ENCODE results near the gene SLC44A4. TPM values are rescaled to one million over a fixed set of nuclear protein-coding genes. Genes with fewer than 3 reads are reported as not detected.
"Not testable (repeated sequence)": the region's sequence is repeated elsewhere in the genome, so short reads cannot be mapped to it uniquely, and the experiment has no call there.

The SLC44A4 gene
- polyA plus RNA-seq, 1 donor, result 157 TPM

DNA sequence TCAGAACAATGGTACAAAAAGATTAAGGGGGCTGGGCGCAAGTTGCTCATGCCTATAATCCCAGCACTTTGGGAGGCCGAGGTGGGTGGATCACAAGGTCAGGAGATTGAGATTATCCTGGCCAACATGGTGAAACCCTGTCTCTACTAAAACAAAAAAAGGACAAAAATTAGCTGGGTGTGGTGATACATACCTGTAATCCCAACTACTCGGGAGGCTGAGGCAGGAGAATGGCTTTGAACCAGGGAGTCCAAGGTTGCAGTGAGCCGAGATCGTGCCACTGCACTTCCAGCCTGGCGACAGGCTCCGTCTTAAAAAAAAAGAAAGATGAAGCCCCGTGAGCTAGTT is 39.0 kb downstream of the SLC44A4 start:
- not testable (repeated sequence) for H3K9me3 ChIP-seq (ENCODE audit: control insufficient read depth, low read depth, low read length); H3K4me3 ChIP-seq (ENCODE audit: low read length); DNase-seq; H3K27me3 ChIP-seq (ENCODE audit: control insufficient read depth, insufficient read depth, low read length); H3K27ac ChIP-seq (ENCODE audit: low read length)
- Histone ChIP-seq H3K4me1 (ENCODE audit: control insufficient read depth, insufficient read depth, low read length) (peaks cover 22% of the 10 kb centered on the region), H3K36me3 (ENCODE audit: control insufficient read depth, insufficient read depth, low read length) (peaks cover 44% of the 10 kb centered on the region)
- WGBS (ENCODE audit: insufficient coverage, low lambda C conversion rate), result 93% methylated on average over 3 of the region's 8 CpGs

DNA sequence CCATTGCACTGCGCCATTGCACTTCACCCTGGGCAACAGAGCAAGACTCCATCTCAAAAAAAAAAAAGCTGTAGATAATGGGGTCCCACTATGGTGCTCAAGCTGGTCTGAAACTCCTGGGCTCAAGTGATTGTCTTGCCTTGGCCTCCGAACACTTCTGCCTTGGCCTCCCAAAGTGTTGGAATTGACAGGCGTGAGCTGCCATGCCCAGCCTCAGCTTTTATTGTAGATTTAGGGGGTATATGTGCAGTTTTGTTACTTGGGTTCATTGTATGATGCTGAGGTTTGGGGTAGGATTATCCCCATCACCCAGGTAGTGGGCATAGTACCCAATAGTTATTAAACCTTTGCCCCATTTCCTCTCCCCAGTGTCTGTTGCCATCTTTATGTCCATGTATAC is 39.8 kb downstream of the SLC44A4 start:
- no peaks in the 10 kb centered on the region for H3K9me3 ChIP-seq (ENCODE audit: control insufficient read depth, low read depth, low read length)
- no CpG with 5 or more reads among the region's 3 CpGs for WGBS (ENCODE audit: insufficient coverage, low lambda C conversion rate)
- H3K36me3 ChIP-seq (ENCODE audit: control insufficient read depth, insufficient read depth, low read length), result peaks cover 44% of the 10 kb centered on the region
- no peak overlapping the region for H3K27ac ChIP-seq (ENCODE audit: low read length)
- H3K27me3 ChIP-seq (ENCODE audit: control insufficient read depth, insufficient read depth, low read length), result no peaks in the 10 kb centered on the region
- no peak overlapping the region for H3K4me3 ChIP-seq (ENCODE audit: low read length)
- H3K4me1 ChIP-seq (ENCODE audit: control insufficient read depth, insufficient read depth, low read length), result peaks cover 22% of the 10 kb centered on the region
- DNase-seq, result no peak

DNA sequence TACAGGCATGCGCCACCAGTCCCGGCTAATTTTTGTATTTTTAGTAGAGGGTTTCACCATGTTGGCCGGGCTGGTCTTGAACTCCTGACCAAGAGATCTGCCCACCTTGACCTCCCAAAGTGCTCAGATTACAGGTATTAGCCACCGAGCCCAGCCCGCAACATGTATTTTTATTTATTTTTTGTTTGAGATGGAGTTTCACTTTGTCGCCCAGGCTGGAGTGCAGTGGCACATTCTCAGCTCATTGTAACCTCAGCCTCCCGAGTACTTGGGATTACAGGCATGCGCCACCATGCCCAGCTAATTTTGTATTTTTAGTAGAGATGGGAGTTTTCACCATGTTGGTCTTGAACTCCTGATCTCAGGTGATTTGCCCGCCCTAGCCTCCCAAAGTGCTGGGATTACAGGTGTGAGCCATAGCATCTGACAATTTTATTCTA is 40.7 kb downstream of the SLC44A4 start:
- Histone ChIP-seq H3K36me3 (ENCODE audit: control insufficient read depth, insufficient read depth, low read length) (peaks cover 44% of the 10 kb centered on the region), H3K4me1 (ENCODE audit: control insufficient read depth, insufficient read depth, low read length) (peaks cover 22% of the 10 kb centered on the region)
- 100% methylated on average over 1 of the region's 9 CpGs for WGBS (ENCODE audit: insufficient coverage, low lambda C conversion rate)
- H3K27ac ChIP-seq (ENCODE audit: low read length); H3K27me3 ChIP-seq (ENCODE audit: control insufficient read depth, insufficient read depth, low read length); H3K9me3 ChIP-seq (ENCODE audit: control insufficient read depth, low read depth, low read length); DNase-seq; H3K4me3 ChIP-seq (ENCODE audit: low read length): not testable (repeated sequence)

DNA sequence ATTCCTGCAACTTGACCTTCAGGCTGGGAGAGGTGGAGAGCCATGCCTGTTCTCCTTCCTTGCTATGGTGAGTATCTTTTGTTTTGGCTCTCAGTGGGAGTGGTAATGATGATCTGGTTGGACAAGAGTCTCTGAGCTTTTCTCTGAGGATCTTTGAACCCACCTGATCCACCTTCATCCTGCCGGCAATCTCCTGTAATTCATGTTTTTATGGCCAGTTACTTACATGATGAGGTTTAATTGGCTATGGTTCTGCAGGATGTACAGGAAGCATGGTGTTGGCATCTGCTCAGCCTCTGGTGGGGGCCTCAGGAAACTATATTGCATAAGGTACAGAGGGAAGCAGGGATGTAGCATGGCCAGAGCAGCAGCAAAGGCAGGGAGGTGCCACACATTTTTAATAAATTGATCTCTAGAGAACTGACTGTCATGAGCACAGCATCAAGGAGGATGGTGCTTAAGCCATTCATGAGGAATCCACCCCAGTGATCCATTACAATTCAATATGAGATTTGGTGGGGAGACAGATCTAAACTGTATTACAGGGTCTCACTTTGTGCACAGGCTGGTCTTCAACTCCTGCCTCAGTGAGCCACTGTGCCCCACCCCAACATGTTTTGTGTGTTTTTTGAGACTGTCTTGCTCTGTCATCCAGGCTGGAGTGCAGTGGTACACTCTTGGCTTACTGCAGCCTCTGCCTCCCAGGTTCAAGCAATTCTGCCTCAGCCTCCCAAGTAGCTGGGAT is 41.3 kb downstream of the SLC44A4 start:
- no peaks in the 10 kb centered on the region for H3K27me3 ChIP-seq (ENCODE audit: control insufficient read depth, insufficient read depth, low read length)
- peak overlapping the region; percentile 96 for H3K27ac ChIP-seq (ENCODE audit: low read length)
- DNase-seq, result peak; percentile 49 to 77
- peaks cover 22% of the 10 kb centered on the region for H3K4me1 ChIP-seq (ENCODE audit: control insufficient read depth, insufficient read depth, low read length)
- H3K4me3 ChIP-seq (ENCODE audit: low read length), result peak overlapping the region; percentile 96
- H3K36me3 ChIP-seq (ENCODE audit: control insufficient read depth, insufficient read depth, low read length), result peaks cover 44% of the 10 kb centered on the region
- no CpG with 5 or more reads among the region's 1 CpG for WGBS (ENCODE audit: insufficient coverage, low lambda C conversion rate)
- no peaks in the 10 kb centered on the region for H3K9me3 ChIP-seq (ENCODE audit: control insufficient read depth, low read depth, low read length)

DNA sequence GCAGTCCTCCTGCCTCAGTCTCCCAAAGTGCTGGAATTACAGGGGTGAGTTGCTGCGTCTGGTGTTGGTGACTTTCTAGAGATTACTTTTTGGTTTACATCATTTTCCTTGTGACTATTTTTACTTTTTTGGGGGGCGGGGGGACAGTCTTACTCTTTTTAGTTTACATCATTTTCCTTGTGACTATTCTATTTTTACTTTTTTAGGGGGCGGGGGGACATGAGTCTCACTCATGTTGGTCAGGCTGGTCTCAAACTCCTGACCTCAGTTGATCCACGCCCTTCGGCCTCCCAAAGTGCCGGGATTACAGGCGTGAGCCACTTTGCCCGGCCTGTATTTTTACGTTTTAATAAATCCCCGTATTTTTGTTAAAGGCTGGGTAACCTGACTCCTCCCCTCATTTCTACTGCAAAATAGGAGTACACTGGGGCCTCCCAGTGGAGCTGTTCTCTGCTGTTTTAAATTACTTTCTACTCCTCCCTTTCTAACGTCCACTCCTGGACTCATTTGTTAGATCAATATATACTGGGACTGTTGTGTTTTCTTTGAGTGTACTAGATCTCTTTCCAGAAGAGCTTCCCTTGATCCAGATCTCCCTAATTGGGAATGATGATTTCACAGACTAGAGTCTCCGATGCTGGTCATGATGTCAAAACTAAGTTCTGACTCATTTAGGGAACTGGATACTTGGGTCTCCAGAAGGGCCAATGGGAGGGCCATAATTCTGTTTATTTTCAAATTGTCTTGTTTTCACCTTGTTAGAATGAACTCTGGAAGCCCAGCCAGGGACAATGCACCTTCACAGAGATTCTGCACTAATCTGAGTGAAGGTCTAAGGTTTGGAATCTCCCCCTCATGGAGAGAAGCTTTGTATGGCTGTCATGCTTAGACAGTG is 42.1 kb downstream of the SLC44A4 start:
- 20% methylated on average over 1 of the region's 12 CpGs for WGBS (ENCODE audit: insufficient coverage, low lambda C conversion rate)

DNA sequence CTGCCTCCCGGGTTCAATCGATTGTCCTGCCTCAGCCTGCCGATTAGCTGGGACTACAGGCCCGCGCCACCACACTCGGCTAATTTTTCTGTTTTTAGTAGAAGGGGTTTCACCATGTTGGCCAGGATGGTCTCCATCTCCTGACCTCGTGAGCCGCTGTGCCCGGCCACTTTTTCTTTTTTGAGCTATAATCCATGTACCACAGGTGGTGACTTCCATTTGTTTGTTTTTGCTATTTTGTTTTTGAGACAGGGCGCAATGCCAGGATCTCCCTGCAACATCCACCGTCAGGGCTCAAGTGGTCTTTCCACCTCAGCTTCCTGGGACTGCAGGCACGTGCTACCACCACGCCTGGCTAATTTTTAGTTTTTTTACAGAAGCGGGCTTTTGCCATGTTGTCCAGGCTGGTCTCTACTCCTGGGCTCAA is 42.7 kb downstream of the SLC44A4 start:
- Histone ChIP-seq H3K27ac (ENCODE audit: low read length) (peak overlapping the region; percentile 96), H3K36me3 (ENCODE audit: control insufficient read depth, insufficient read depth, low read length) (peaks cover 40% of the 10 kb centered on the region), H3K9me3 (ENCODE audit: control insufficient read depth, low read depth, low read length) (no peaks in the 10 kb centered on the region), H3K4me3 (ENCODE audit: low read length) (peak overlapping the region; percentile 96), H3K4me1 (ENCODE audit: control insufficient read depth, insufficient read depth, low read length) (peaks cover 30% of the 10 kb centered on the region), H3K27me3 (ENCODE audit: control insufficient read depth, insufficient read depth, low read length) (no peaks in the 10 kb centered on the region)
- no peak for DNase-seq
- 40% methylated on average over 1 of the region's 14 CpGs for WGBS (ENCODE audit: insufficient coverage, low lambda C conversion rate)

More for the DNA sequence above, 42.1 kb downstream of the SLC44A4 start:
- Histone ChIP-seq H3K27ac (ENCODE audit: low read length) (peak overlapping the region; percentile 96), H3K36me3 (ENCODE audit: control insufficient read depth, insufficient read depth, low read length) (peaks cover 44% of the 10 kb centered on the region), H3K9me3 (ENCODE audit: control insufficient read depth, low read depth, low read length) (no peaks in the 10 kb centered on the region), H3K4me3 (ENCODE audit: low read length) (peak overlapping the region; percentile 96), H3K27me3 (ENCODE audit: control insufficient read depth, insufficient read depth, low read length) (no peaks in the 10 kb centered on the region), H3K4me1 (ENCODE audit: control insufficient read depth, insufficient read depth, low read length) (peaks cover 23% of the 10 kb centered on the region)
- DNase-seq, result no peak

DNA sequence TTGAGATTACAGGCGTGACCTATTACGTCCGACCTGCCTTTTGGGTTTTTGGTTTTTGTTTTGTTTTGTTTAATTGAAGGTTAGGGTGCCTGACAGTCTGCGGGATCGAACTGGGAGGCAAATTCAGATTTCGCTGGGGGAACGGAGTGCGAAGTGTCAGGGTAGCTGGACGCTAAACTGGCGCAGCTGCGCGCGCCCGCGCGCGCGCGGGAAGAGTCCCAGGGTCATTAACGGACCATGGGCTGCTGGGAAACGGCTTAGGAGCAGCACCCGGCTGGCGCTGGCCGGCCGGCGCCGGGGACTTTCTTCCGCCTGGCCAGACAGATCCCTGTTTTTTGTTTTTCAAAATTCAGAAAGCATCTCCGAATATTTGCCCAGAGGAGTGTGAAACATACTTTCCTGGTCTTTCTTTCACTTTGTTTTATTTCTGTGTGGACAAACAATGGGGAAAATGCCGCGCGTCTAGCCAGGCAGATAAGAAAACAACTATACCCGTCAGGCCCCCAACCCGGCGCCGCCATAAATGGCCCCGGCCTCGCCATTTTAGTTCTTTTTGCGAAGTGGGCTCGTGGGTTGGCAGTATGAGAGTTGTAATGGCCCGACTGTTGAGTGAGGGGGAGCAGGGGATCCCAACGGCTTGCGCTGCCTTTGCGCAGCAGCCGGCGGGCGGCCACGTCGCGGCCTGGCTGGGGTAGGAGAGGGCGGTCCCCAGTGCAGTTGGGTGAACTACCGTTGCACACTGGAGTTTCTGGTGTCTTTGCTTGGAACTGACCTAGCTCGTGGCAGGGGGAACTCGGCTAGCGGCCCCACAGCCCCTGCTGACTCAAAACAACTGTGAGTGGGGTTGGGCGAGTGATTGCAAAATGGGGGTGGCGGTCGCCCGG is 44.2 kb downstream of the SLC44A4 start:
- peaks cover 32% of the 10 kb centered on the region for H3K4me1 ChIP-seq (ENCODE audit: control insufficient read depth, insufficient read depth, low read length)

DNA sequence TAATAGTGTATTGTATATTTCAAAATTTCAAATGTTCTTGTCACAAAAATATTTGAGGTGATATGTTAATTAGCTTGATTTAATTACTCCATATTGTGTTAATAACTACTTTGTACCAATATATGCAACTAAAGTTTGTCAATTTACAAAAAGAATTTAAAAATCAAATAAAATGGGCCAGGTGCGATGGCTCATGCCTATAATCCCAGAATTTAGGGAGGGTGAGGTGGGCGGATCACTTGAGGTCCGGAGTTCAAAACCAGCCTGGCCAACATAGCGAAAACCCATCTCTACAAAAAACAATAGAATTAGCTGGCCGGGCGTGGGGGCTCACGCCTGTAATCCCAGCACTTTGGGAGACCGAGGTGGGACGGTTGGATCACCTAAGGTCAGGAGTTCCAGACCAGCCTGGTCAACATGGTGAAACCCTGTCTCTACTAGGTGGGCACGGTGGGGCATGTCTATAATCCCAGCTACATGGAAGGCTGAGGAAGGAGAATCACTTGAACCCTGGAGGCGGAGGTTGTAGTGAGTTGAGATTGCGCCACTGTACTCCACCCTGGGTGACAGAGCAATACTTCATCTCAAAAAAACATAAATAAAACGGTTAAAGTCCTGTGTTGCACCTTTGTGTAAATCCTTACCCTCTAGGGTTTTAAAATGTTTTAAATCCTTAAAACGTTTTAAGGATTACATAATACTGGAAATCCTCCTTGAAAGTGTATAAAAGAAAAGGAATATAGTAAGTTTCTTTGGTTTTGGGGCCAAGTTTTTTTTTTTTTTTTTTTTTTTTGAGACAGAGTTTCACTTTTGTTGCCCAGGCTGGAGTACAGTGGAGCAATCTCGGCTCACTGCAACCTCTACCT is 47.2 kb downstream of the SLC44A4 start:
- Histone ChIP-seq H3K4me1 (ENCODE audit: control insufficient read depth, insufficient read depth, low read length) (peaks cover 17% of the 10 kb centered on the region), H3K36me3 (ENCODE audit: control insufficient read depth, insufficient read depth, low read length) (no peaks in the 10 kb centered on the region), H3K27ac (ENCODE audit: low read length) (peak overlapping the region; percentile 92), H3K9me3 (ENCODE audit: control insufficient read depth, low read depth, low read length) (no peaks in the 10 kb centered on the region), H3K27me3 (ENCODE audit: control insufficient read depth, insufficient read depth, low read length) (no peaks in the 10 kb centered on the region), H3K4me3 (ENCODE audit: low read length) (peak overlapping the region; percentile 73)
- peak in 1 of 2 donors; percentile 22 for DNase-seq
- WGBS (ENCODE audit: insufficient coverage, low lambda C conversion rate), result 100% methylated on average over 1 of the region's 15 CpGs

More for the DNA sequence above, 44.2 kb downstream of the SLC44A4 start:
- Histone ChIP-seq H3K36me3 (ENCODE audit: control insufficient read depth, insufficient read depth, low read length) (peaks cover 28% of the 10 kb centered on the region), H3K9me3 (ENCODE audit: control insufficient read depth, low read depth, low read length) (no peaks in the 10 kb centered on the region), H3K27ac (ENCODE audit: low read length) (peak overlapping the region; percentile 96), H3K27me3 (ENCODE audit: control insufficient read depth, insufficient read depth, low read length) (no peaks in the 10 kb centered on the region), H3K4me3 (ENCODE audit: low read length) (peak overlapping the region; percentile 96)
- DNase-seq, result peak; percentile 87 to 94
- WGBS (ENCODE audit: insufficient coverage, low lambda C conversion rate), result no CpG with 5 or more reads among the region's 59 CpGs

DNA sequence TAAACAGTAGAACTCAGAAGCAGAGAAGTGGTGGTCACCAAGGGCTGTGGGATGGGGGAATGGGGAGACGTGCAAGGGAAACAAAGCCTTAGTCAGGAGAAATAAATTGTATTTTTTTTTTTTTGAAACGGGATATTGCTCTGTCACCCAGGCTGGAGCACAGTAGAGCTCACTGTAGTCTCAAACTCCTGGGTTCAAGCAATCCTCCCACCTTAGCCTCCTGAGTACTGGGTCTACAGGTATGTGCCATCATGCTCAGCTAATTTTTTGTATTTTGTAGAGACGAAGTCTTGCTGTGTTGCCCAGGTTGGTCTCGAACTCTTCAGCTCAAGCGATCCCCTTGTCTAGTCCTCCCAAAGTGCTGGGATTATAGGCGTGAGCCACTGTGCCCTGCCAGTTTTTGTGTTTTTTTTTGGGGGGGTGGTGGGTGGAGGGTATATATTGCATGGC is 47.9 kb downstream of the SLC44A4 start:
- Histone ChIP-seq H3K27me3 (ENCODE audit: control insufficient read depth, insufficient read depth, low read length) (no peaks in the 10 kb centered on the region), H3K4me1 (ENCODE audit: control insufficient read depth, insufficient read depth, low read length) (peaks cover 17% of the 10 kb centered on the region), H3K4me3 (ENCODE audit: low read length) (peak overlapping the region; percentile 73), H3K9me3 (ENCODE audit: control insufficient read depth, low read depth, low read length) (no peaks in the 10 kb centered on the region), H3K27ac (ENCODE audit: low read length) (peak overlapping the region; percentile 92), H3K36me3 (ENCODE audit: control insufficient read depth, insufficient read depth, low read length) (no peaks in the 10 kb centered on the region)
- DNase-seq, result peak in 1 of 2 donors; percentile 27
- WGBS (ENCODE audit: insufficient coverage, low lambda C conversion rate), result 23% methylated on average over 2 of the region's 6 CpGs

Measured in large intestine (tissue), 3 donors.